Measurements from ENCODE around the gene CLMN. TPM values are rescaled to one million over a fixed set of nuclear protein-coding genes. Genes with fewer than 3 reads are reported as not detected.

Gene CLMN
- total RNA-seq, 4 donors from 2014 or later, result 3.3 to 14.1 (median 5.1) TPM

GRCh38 chr14:95254288-95254687 lies 65.4 kb downstream of the CLMN start:
- no peak for TF ChIP-seq CTCF (IDR thresholded peaks at IDR 0.05)
- TF ChIP-seq POLR2A (IDR thresholded peaks at IDR 0.05), result no peak
- H3K4me1 ChIP-seq, result peaks cover 9 to 71% (median 14%) of the 10 kb centered on the region in 3 donors
- H3K9me3 ChIP-seq, result no peaks in the 10 kb centered on the region
- DNase-seq, result no peak
- H3K27ac ChIP-seq, result no peak overlapping the region
- intact Hi-C loops (cut with DNase I), result no loop called here
- H3K4me3 ChIP-seq, result no peak overlapping the region
- H3K36me3 ChIP-seq, result no peaks in the 10 kb centered on the region
- 65 to 79% methylated on average over 10 of the region's 10 CpGs for WGBS, 2 donors
- H3K27me3 ChIP-seq, result no peaks in the 10 kb centered on the region

- WGBS, 2 donors, result 53 to 78% methylated on average over 3 of the region's 6 CpGs
- no peaks in the 10 kb centered on the region for H3K9me3 ChIP-seq
- intact Hi-C loops (cut with DNase I), result no loop called here
- DNase-seq, result no peak
- no peaks in the 10 kb centered on the region for H3K27me3 ChIP-seq
- H3K4me3 ChIP-seq, result no peak overlapping the region
- TF ChIP-seq POLR2A (IDR thresholded peaks at IDR 0.05), result no peak
- no peak for TF ChIP-seq CTCF (IDR thresholded peaks at IDR 0.05)
- no peaks in the 10 kb centered on the region for H3K36me3 ChIP-seq
- H3K27ac ChIP-seq, result no peak overlapping the region
- peaks cover 9 to 71% (median 14%) of the 10 kb centered on the region in 3 donors for H3K4me1 ChIP-seq
These were observed 66.6 kb downstream of the CLMN start for GRCh38 chr14:95253039-95253630.

GRCh38 chr14:95252219-95252618 lies 67.5 kb downstream of the CLMN start:
- TF ChIP-seq POLR2A (IDR thresholded peaks at IDR 0.05) (no peak), CTCF (IDR thresholded peaks at IDR 0.05) (no peak)

GRCh38 chr14:95250936-95251335 lies 68.8 kb downstream of the CLMN start:
- no peaks in the 10 kb centered on the region for H3K36me3 ChIP-seq
- intact Hi-C loops (cut with DNase I), result no loop called here
- peaks cover 3 to 60% (median 8%) of the 10 kb centered on the region in 3 donors for H3K4me1 ChIP-seq
- 70 to 71% methylated on average over 7 of the region's 7 CpGs for WGBS, 2 donors
- TF ChIP-seq POLR2A (IDR thresholded peaks at IDR 0.05) (no peak), CTCF (IDR thresholded peaks at IDR 0.05) (no peak)
- H3K27me3 ChIP-seq, result no peaks in the 10 kb centered on the region
- H3K4me3 ChIP-seq, result no peak overlapping the region
- H3K27ac ChIP-seq, result no peak overlapping the region
- H3K9me3 ChIP-seq, result no peaks in the 10 kb centered on the region
- DNase-seq, result no peak

More at GRCh38 chr14:95252219-95252618, 67.5 kb downstream of the CLMN start:
- intact Hi-C loops (cut with DNase I), result no loop called here
- H3K36me3 ChIP-seq, result no peaks in the 10 kb centered on the region
- no peak overlapping the region for H3K4me3 ChIP-seq
- no peaks in the 10 kb centered on the region for H3K9me3 ChIP-seq
- DNase-seq, result no peak
- 70 to 90% methylated on average over 5 to 6 of the region's 6 CpGs for WGBS, 2 donors
- no peaks in the 10 kb centered on the region for H3K27me3 ChIP-seq
- peak overlapping the region in 1 of 4 donors; percentile 44 for H3K27ac ChIP-seq
- peaks cover 9 to 71% (median 14%) of the 10 kb centered on the region in 3 donors for H3K4me1 ChIP-seq

GRCh38 chr14:95250140-95250769 lies 69.5 kb downstream of the CLMN start:
- no peak for DNase-seq
- intact Hi-C loops (cut with DNase I), result no loop called here
- peaks cover 0 to 54% (median 1%) of the 10 kb centered on the region in 3 donors for H3K4me1 ChIP-seq
- H3K9me3 ChIP-seq, result no peaks in the 10 kb centered on the region
- H3K36me3 ChIP-seq, result no peaks in the 10 kb centered on the region
- H3K27ac ChIP-seq, result peak overlapping the region in 1 of 4 donors; percentile 23
- TF ChIP-seq CTCF (IDR thresholded peaks at IDR 0.05), result no peak
- TF ChIP-seq POLR2A (IDR thresholded peaks at IDR 0.05), result no peak
- H3K27me3 ChIP-seq, result no peaks in the 10 kb centered on the region
- no peak overlapping the region for H3K4me3 ChIP-seq
- WGBS, 2 donors, result 35 to 53% methylated on average over 5 of the region's 5 CpGs
